ENCODE data around the gene SLC9A9. TPM values are rescaled to one million over a fixed set of nuclear protein-coding genes. Genes with fewer than 3 reads are reported as not detected.

The SLC9A9 gene
- total and polyA plus RNA-seq, 10 of the 15 experiments (the other 5 are each of a cell fraction or from before 2014, with no cell fraction given) = 3.5 to 14.2 (median 9.3) TPM

DNA sequence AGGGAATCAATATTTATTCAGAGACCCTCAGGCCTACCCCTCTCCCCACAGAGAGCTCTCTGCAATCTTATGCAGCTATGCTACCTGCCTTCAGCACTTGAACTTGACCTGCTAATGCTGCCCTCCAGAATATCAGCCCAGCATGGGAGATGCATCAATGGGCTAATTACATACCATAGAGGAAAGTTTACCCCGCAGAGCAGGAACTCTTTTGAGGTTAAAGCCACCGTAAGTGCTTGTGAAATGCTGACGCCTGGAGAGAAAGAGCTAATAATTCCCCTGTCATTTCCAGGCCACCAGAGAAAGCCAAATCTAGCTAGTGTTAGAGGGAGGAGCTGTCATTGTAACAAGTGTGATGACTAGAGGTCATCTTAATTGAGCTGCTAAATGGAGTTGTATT, 601.2 kb downstream of the SLC9A9 start:
- POLR2A ChIA-PET = interaction anchor here (0.6 kb wide), 1 partner anchor 19 kb away, joined by 5 read pairs; no protein-coding TSS in a partner anchor
- H2AFZ ChIP-seq (ENCODE audit: control insufficient read depth, low read depth, low read length) = no peak overlapping the region
- CTCF ChIA-PET = interaction anchor here (0.6 to 0.7 kb wide), 2 partner anchors 33 to 126 kb away, joined by 3 read pairs; no protein-coding TSS in a partner anchor
- no peak overlapping the region for H3K27ac ChIP-seq (ENCODE audit: control insufficient read depth, insufficient read depth)
- FAIRE-seq (no peak), DNase-seq (ENCODE audit: low read depth, low spot score) (no peak), ATAC-seq (no peak)
- no peak overlapping the region for H3K9ac ChIP-seq (ENCODE audit: control insufficient read depth, insufficient read depth, low read length)
- RAD21 ChIA-PET (ENCODE audit: unreplicated experiment) = no interaction called here
- H3K4me2 ChIP-seq (ENCODE audit: control insufficient read depth, insufficient read depth) = no peak overlapping the region
- peaks cover 2% of the 10 kb centered on the region; the same call in 2 of the 3 replicates for H3K9me3 ChIP-seq (replicated peaks; ENCODE audit: control insufficient read depth, insufficient read depth, low read length)
- 45% methylated on average over 3 of the region's 3 CpGs for WGBS (ENCODE audit: insufficient coverage, insufficient replicate concordance, low lambda C conversion rate, missing lambda C conversion rate)
- in situ Hi-C loops (cut with MboI) (no loop called here), intact Hi-C loops (cut with micrococcal nuclease; ENCODE audit: unreplicated experiment) (no loop called here)
- H3K79me2 ChIP-seq (ENCODE audit: control insufficient read depth, insufficient read depth, low read length) = no peaks in the 10 kb centered on the region
- H3K4me3 ChIP-seq = no peak overlapping the region
- no peak for TF ChIP-seq POLR2AphosphoS5 (IDR thresholded peaks at IDR 0.05; ENCODE audit: low read length)
- TF ChIP-seq EP300 (IDR thresholded peaks at IDR 0.05; ENCODE audit: borderline replicate concordance in 1 of 2, control insufficient read depth in 1 of 2, low read depth in 2 of 2, low read length in 2 of 2) = no peak
- TF ChIP-seq E2F4 (IDR thresholded peaks at IDR 0.05; ENCODE audit: low read depth, low read length) = no peak
- H4K20me1 ChIP-seq (ENCODE audit: control insufficient read depth, insufficient read depth) = no peaks in the 10 kb centered on the region
- H3K4me1 ChIP-seq (ENCODE audit: control insufficient read depth, insufficient read depth, low read length) = no peaks in the 10 kb centered on the region
- no TSS peak for BruUV-seq (replicated peaks)
- SMC1A ChIA-PET (ENCODE audit: uncharacterized antibody, unreplicated experiment) = interaction anchor here (1.0 to 1.2 kb wide), 2 partner anchors 8 to 11 kb away, joined by 3 to 4 read pairs; no protein-coding TSS in a partner anchor
- no peaks in the 10 kb centered on the region; a peak in 1 of 4 replicates for H3K36me3 ChIP-seq (ENCODE audit: control insufficient read depth in 2 of 2, insufficient read depth in 2 of 2, low read length in 1 of 2)
- H3K27me3 ChIP-seq (replicated peaks in 1 of 2; ENCODE audit: control insufficient read depth in 2 of 2, insufficient read depth in 2 of 2, low read length in 1 of 2) = no peaks in the 10 kb centered on the region

DNA sequence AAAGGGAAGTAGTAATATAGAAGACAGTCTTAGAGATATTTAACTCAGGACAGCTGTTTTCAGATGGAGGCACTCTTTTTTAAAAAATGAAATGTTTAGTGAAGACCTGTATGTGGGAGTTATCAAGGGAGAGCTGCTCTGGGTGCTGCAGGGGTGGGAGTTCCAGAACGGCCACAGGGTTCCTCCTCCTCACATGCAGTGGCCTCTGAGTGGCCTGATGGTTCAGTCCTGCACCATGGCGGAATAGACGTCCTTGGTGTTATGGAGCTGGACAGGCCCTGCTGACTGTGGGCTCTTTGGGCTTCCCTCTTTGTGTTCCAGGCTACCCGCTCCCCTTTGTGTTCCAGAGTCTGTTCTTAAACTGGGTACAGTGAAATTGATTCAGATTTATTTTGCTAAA, 602.6 kb downstream of the SLC9A9 start:
- FAIRE-seq (no peak), ATAC-seq (no peak), DNase-seq (ENCODE audit: low read depth, low spot score) (no peak)
- Histone ChIP-seq H3K9ac (ENCODE audit: control insufficient read depth, insufficient read depth, low read length) (no peak overlapping the region), H3K27me3 (replicated peaks in 1 of 2; ENCODE audit: control insufficient read depth in 2 of 2, insufficient read depth in 2 of 2, low read length in 1 of 2) (no peaks in the 10 kb centered on the region), H2AFZ (ENCODE audit: control insufficient read depth, low read depth, low read length) (no peak overlapping the region), H3K79me2 (ENCODE audit: control insufficient read depth, insufficient read depth, low read length) (no peaks in the 10 kb centered on the region), H3K27ac (ENCODE audit: control insufficient read depth, insufficient read depth) (no peak overlapping the region), H3K36me3 (ENCODE audit: control insufficient read depth in 2 of 2, insufficient read depth in 2 of 2, low read length in 1 of 2) (no peaks in the 10 kb centered on the region; a peak in 1 of 4 replicates), H3K4me1 (ENCODE audit: control insufficient read depth, insufficient read depth, low read length) (no peaks in the 10 kb centered on the region), H3K9me3 (replicated peaks; ENCODE audit: control insufficient read depth, insufficient read depth, low read length) (peaks cover 2% of the 10 kb centered on the region; the same call in 2 of the 3 replicates), H3K4me2 (ENCODE audit: control insufficient read depth, insufficient read depth) (no peak overlapping the region), H4K20me1 (ENCODE audit: control insufficient read depth, insufficient read depth) (no peaks in the 10 kb centered on the region), H3K4me3 (no peak overlapping the region)
- SMC1A ChIA-PET (ENCODE audit: uncharacterized antibody, unreplicated experiment) = interaction anchor here (1.5 to 1.8 kb wide), 2 partner anchors 9 to 23 kb away, joined by 3 to 5 read pairs; no protein-coding TSS in a partner anchor
- RAD21 ChIA-PET (ENCODE audit: unreplicated experiment) = interaction anchor here (0.5 to 0.6 kb wide), 2 partner anchors 98 to 176 kb away, joined by 3 read pairs; no protein-coding TSS in a partner anchor
- BruUV-seq (replicated peaks) = no TSS peak
- intact Hi-C loops (cut with micrococcal nuclease; ENCODE audit: unreplicated experiment) = no loop called here
- CTCF ChIA-PET = no interaction called here
- TF ChIP-seq ESRRA (IDR thresholded peaks at IDR 0.05; ENCODE audit: low read length) (no peak), EZH2 (IDR thresholded peaks at IDR 0.05; ENCODE audit: borderline replicate concordance, control insufficient read depth, low read depth, low read length) (no peak), JUND (IDR thresholded peaks at IDR 0.05; ENCODE audit: low read depth, low read length) (no peak), EP300 (IDR thresholded peaks at IDR 0.05; ENCODE audit: borderline replicate concordance in 1 of 2, control insufficient read depth in 1 of 2, low read depth in 2 of 2, low read length in 2 of 2) (no peak), CBX3 (IDR thresholded peaks at IDR 0.05; ENCODE audit: borderline replicate concordance, low read depth) (no peak), GABPA (IDR thresholded peaks at IDR 0.05; ENCODE audit: low read depth) (no peak), CBFB (IDR thresholded peaks at IDR 0.05; ENCODE audit: low read depth) (no peak), EED (IDR thresholded peaks at IDR 0.05; ENCODE audit: low read depth) (no peak), NFYA (IDR thresholded peaks at IDR 0.05; ENCODE audit: borderline replicate concordance, low read depth, low read length) (no peak), DPF2 (IDR thresholded peaks at IDR 0.05) (no peak), SIN3A (IDR thresholded peaks at IDR 0.05; ENCODE audit: low read depth, low read length) (no peak), ZSCAN29 (IDR thresholded peaks at IDR 0.05) (no peak), NFXL1 (IDR thresholded peaks at IDR 0.05; ENCODE audit: borderline replicate concordance) (no peak)
- 85% methylated on average over 4 of the region's 4 CpGs for WGBS (ENCODE audit: insufficient coverage, insufficient replicate concordance, low lambda C conversion rate, missing lambda C conversion rate)
- in situ Hi-C loops (cut with MboI) = no loop called here
- POLR2A ChIA-PET = no interaction called here
